NCI-H2107 treated with DMSO at 0.1 percent for 48 hours (cell line): ENCODE results near the gene UNC5C.
"Not testable (repeated sequence)": the region's sequence is repeated elsewhere in the genome, so short reads cannot be mapped to it uniquely, and the experiment has no call there.

Source experiments
- DNase-seq: peaks from one replicate; lab custom pipeline; 2025; ENCODE audit not compliant: unreplicated experiment; lab: John Stamatoyannopoulos, UW

The UNC5C gene

DNA sequence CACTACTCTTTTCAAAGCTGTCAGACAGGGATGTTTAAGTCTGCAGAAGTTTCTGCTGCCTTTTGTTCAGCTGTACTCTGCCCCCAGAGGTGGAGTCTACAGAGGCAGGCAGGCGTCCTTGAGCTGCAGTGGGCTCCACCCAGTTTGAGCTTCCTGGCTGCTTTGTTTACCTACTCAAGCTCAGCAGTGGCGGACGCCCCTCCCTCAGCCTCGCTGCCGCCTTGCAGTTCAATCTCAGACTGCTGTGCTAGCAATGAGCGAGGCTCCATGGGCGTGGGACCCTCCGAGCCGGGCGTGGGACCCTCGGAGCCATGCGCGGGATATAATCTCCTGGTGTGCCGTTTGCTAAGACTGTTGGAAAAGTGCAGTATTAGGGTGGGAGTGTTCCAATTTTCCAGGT is 409.3 kb downstream of the UNC5C start:
- DNase-seq = not testable (repeated sequence)

- not testable (repeated sequence) for DNase-seq
Measured at GRCh38 chr4:95134016-95134415, 414.8 kb downstream of the UNC5C start.

GRCh38 chr4:95129821-95130311 is 418.9 kb downstream of the UNC5C start:
- DNase-seq = no peak

DNA sequence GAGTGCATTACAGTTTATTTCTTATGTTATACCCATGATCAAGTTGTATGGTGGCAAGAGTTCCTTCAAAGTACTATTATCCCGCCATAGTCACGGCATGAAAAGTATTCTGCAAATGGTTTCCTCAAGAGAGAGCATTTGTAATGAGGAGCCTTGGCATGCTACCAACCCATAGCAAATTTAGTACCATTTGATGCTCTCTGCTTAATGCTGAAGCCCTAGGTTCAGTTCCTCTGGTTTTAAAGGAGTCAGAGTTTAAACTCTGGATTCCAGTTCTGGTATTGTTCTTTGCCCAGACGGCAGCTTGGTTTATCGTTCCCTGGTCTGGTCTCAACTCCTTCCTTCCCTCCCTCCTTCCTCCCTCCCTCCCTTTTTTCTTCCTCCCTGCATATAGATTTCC is 419.7 kb downstream of the UNC5C start:
- no peak for DNase-seq

- no peak for DNase-seq
Measured at GRCh38 chr4:95124906-95125504, 423.8 kb downstream of the UNC5C start.

- DNase-seq = no peak
Measured at GRCh38 chr4:95122001-95122400, 426.8 kb downstream of the UNC5C start.

GRCh38 chr4:95120456-95120855 is 428.3 kb downstream of the UNC5C start:
- no peak for DNase-seq

- no peak for DNase-seq
Measured at GRCh38 chr4:95118497-95118896, 430.3 kb downstream of the UNC5C start.

DNA sequence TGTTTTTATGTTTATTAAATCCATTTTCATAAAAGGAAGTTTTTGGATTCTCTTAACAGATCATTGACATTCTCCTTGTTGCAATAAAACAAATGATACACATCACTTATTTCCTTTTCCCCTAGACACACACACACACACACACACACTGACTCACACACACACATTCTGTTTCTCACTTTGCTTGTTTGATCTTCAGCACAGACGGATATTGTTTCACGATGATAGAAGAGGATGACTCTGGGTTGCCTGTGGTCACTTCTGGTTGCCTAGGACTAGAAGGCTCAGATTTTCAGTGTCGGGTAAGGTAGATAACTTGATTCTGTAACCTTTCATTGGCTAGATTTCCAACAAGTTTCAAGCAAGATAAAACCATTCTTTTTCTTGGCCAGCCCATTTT is 434.3 kb downstream of the UNC5C start:
- no peak for DNase-seq
